ENCODE results near the gene ARNT2. TPM values are rescaled to one million over a fixed set of nuclear protein-coding genes. Genes with fewer than 3 reads are reported as not detected.

The ARNT2 gene
- 1 to 10 TPM; 5.1 to 8.8 (median 6.8) TPM for total RNA-seq

DNA sequence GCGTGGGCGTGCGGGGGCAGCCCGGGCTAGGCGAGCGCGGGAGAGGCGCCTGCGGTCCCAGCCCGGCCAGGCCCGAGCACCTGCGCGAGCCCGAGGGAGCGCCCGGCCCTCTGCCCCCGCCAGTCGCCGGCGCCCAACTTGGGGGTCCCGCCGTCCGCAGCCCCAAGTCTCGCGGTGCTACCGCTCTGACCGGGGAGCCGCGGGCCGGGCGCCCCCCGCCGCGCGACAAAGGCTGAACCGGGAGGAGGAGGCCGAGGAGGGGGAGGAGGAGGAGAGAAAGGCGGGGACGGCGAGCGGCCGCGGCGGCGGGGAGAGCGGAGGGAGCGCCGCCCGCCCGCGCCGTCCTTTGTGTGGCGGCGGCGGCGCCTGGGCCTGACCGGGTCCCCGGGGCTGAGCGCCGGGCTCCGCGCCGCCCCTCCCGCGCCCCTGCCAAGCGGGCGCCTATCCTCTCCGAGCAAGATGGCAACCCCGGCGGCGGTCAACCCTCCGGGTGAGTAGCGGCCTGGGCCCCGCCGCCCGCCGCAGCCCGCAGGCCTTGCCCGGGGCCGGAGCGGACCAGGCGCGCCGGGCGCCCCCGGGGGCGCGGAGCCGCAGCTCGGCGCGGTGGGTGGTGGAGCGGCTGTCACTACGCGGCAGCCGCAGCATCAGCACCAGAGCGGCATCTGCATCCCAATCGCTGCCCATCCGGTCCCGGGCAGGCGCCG, at the start of gene ARNT2:
Gene ARNT2, plus strand, starts transcription at position 326 of the 704 bp plus-strand sequence. Its CDS starts 134 bp downstream, at position 460.
- TF ChIP-seq CTCF (IDR thresholded peaks at IDR 0.05) (no peak), POLR2A (IDR thresholded peaks at IDR 0.05) (no peak), EP300 (IDR thresholded peaks at IDR 0.05) (no peak)
- Histone ChIP-seq H3K4me1 (peaks cover 0 to 19% (median 2%) of the 10 kb centered on the region in 4 donors), H3K27ac (peak within 1 kb of the TSS; percentile 36 to 85 (median 61)), H3K9me3 (no peaks in the 10 kb centered on the region), H3K27me3 (peaks cover 2 to 15% of the 10 kb centered on the region in 2 donors), H3K36me3 (no peaks in the 10 kb centered on the region), H3K4me3 (peak within 1 kb of the TSS; percentile 22 to 65 (median 38))
- DNase-seq (ENCODE audit: low spot score in 2 of 2): no peak
- WGBS, 2 donors: 0% methylated on average over 17 to 53 of the region's 102 CpGs

GRCh38 chr15:80367094-80367493, 37.1 kb upstream of the ARNT2 start:
- Histone ChIP-seq H3K36me3 (no peaks in the 10 kb centered on the region), H3K27ac (no peak overlapping the region), H3K27me3 (no peaks in the 10 kb centered on the region), H3K4me3 (no peak overlapping the region), H3K4me1 (no peaks in the 10 kb centered on the region), H3K9me3 (peaks cover 0 to 54% (median 9%) of the 10 kb centered on the region in 4 donors)
- no peak for DNase-seq (ENCODE audit: low spot score in 2 of 2)
- TF ChIP-seq CTCF (IDR thresholded peaks at IDR 0.05) (no peak), POLR2A (IDR thresholded peaks at IDR 0.05) (no peak), EP300 (IDR thresholded peaks at IDR 0.05) (no peak)
- 85% methylated on average over 3 of the region's 3 CpGs for WGBS, 2 donors

- DNase-seq (ENCODE audit: low spot score in 2 of 2): no peak
- Histone ChIP-seq H3K4me1 (no peaks in the 10 kb centered on the region), H3K27me3 (no peaks in the 10 kb centered on the region), H3K36me3 (no peaks in the 10 kb centered on the region), H3K9me3 (peaks cover 0 to 54% (median 9%) of the 10 kb centered on the region in 4 donors), H3K27ac (no peak overlapping the region), H3K4me3 (no peak overlapping the region)
- 74 to 76% methylated on average over 1 of the region's 1 CpG for WGBS, 2 donors
- TF ChIP-seq POLR2A (IDR thresholded peaks at IDR 0.05) (no peak), EP300 (IDR thresholded peaks at IDR 0.05) (no peak), CTCF (IDR thresholded peaks at IDR 0.05) (no peak)
Observed at GRCh38 chr15:80367661-80368060, 36.5 kb upstream of the ARNT2 start.

GRCh38 chr15:80371924-80372323, 32.3 kb upstream of the ARNT2 start:
- TF ChIP-seq CTCF (IDR thresholded peaks at IDR 0.05) (no peak), POLR2A (IDR thresholded peaks at IDR 0.05) (no peak), EP300 (IDR thresholded peaks at IDR 0.05) (no peak)
- no peak for DNase-seq (ENCODE audit: low spot score in 2 of 2)
- H3K4me3 ChIP-seq: no peak overlapping the region
- WGBS, 2 donors: 86 to 87% methylated on average over 2 of the region's 2 CpGs
- H3K36me3 ChIP-seq: no peaks in the 10 kb centered on the region
- no peaks in the 10 kb centered on the region for H3K4me1 ChIP-seq
- no peak overlapping the region for H3K27ac ChIP-seq
- H3K27me3 ChIP-seq: no peaks in the 10 kb centered on the region
- peaks cover 0 to 37% (median 9%) of the 10 kb centered on the region in 4 donors for H3K9me3 ChIP-seq

DNA sequence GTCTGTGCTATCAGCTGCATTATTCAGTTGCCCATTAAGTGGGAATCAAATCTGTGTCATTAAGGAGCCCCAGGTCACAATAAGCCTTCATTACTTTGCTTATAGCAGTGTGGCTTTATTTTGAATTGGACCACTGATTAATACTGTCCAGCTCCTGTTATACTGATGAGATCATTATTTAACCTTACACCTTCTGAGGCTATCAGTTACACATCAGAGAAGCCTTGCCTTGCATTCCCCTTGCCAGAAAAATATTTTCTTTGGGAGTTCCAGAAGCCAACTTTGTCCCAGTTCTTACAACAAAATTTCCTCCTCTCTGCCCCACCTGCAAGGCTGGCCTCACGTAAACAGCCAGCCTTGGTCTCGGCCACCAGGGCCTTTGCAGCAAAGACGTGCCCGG, 29.7 kb upstream of the ARNT2 start:
- Histone ChIP-seq H3K4me1 (no peaks in the 10 kb centered on the region), H3K4me3 (no peak overlapping the region), H3K36me3 (no peaks in the 10 kb centered on the region), H3K27ac (no peak overlapping the region), H3K27me3 (no peaks in the 10 kb centered on the region), H3K9me3 (peaks cover 0 to 12% (median 3%) of the 10 kb centered on the region in 4 donors)
- TF ChIP-seq CTCF (IDR thresholded peaks at IDR 0.05): no peak
- TF ChIP-seq POLR2A (IDR thresholded peaks at IDR 0.05): no peak
- 49 to 62% methylated on average over 4 of the region's 4 CpGs for WGBS, 2 donors
- DNase-seq (ENCODE audit: low spot score in 2 of 2): no peak
